Hepatocyte (in vitro differentiated cells): ENCODE results near the gene TBC1D1. TPM values are rescaled to one million over a fixed set of nuclear protein-coding genes. Genes with fewer than 3 reads are reported as not detected.

Experiments
- DNase-seq: peaks from one replicate; pipeline ENCODE4 v3.0.0-alpha.2; 2016; ENCODE audit warnings: low spot score
- H2AFZ ChIP-seq: fragments of 200-600 bp; sonication (generic); 2 replicates; pipeline ENCODE4 v1.6.0; 2016; ENCODE audit warnings: antibody characterized with exemption, mild to moderate bottlenecking
- H3K27ac ChIP-seq: fragments of 200-600 bp; sonication (generic); 2 replicates; pipeline ENCODE4 v1.5.1; 2016; ENCODE audit warnings: mild to moderate bottlenecking
- H3K27me3 ChIP-seq: fragments of 200-600 bp; sonication (generic); 2 replicates; pipeline ENCODE4 v1.6.1; 2016
- H3K36me3 ChIP-seq: fragments of 200-600 bp; sonication (generic); replicated peaks from 2 replicates; pipeline ENCODE4 v1.5.1; 2016; ENCODE audit warnings: low read depth; ENCODE audit not compliant: insufficient read depth
- H3K4me1 ChIP-seq: fragments of 200-600 bp; sonication (generic); 2 replicates; pipeline ENCODE4 v1.5.1; 2016; ENCODE audit warnings: mild to moderate bottlenecking, moderate library complexity; ENCODE audit not compliant: insufficient read depth
- H3K4me2 ChIP-seq: fragments of 200-600 bp; sonication (generic); 2 replicates; pipeline ENCODE4 v1.6.0; 2016
- H3K4me3 ChIP-seq: fragments of 200-600 bp; sonication (generic); 2 replicates; pipeline ENCODE4 v1.5.1; 2016; ENCODE audit warnings: mild to moderate bottlenecking
- H3K79me2 ChIP-seq: fragments of 200-600 bp; sonication (generic); 2 replicates; pipeline ENCODE4 v1.6.0; 2017; ENCODE audit warnings: mild to moderate bottlenecking
- H3K9me2 ChIP-seq: fragments of 200-600 bp; sonication (generic); replicated peaks from 2 replicates; pipeline ENCODE4 v1.6.0; 2017; ENCODE audit warnings: mild to moderate bottlenecking; ENCODE audit not compliant: insufficient read depth
- H3K9me3 ChIP-seq: fragments of 200-600 bp; sonication (generic); 2 replicates; pipeline ENCODE4 v1.5.1; 2016; ENCODE audit warnings: low read depth, mild to moderate bottlenecking
- H4K20me1 ChIP-seq: fragments of 200-600 bp; sonication (generic); 2 replicates; pipeline ENCODE4 v1.6.0; 2016; ENCODE audit warnings: mild to moderate bottlenecking; ENCODE audit not compliant: insufficient read depth, poor library complexity, severe bottlenecking
- EZH2 ChIP-seq: fragments of 200-600 bp; sonication (generic); IDR thresholded peaks from 2 replicates; pipeline ENCODE4 v1.6.1; 2016; ENCODE audit warnings: antibody characterized with exemption, mild to moderate bottlenecking, borderline replicate concordance
- EZH2phosphoT487 ChIP-seq: fragments of 200-600 bp; sonication (generic); IDR thresholded peaks from one replicate; pipeline ENCODE4 v1.6.1; 2018; ENCODE audit warnings: antibody characterized with exemption, mild to moderate bottlenecking, low read depth, moderate library complexity; ENCODE audit not compliant: unreplicated experiment, severe bottlenecking
- WGBS: methylation state at CpG from one replicate; pipeline ENCODE4 v1.1.6; 2016; ENCODE audit warnings: low lambda C conversion rate; ENCODE audit errors: missing lambda C conversion rate; 5-methylcytosine and 5-hydroxymethylcytosine counted together
- polyA plus RNA-seq: library from polyadenylated mRNA; unstranded; fragments of >200 nt; fragmentation: Nextera tagmentation; extraction: Ambion mirVana; gene quantifications from 2 replicates; pipeline ENCODE4 v1.2.1, GENCODE V29; 2016
- total RNA-seq: library from RNA; depleted of rRNA; stranded (reverse); fragments of >200 nt; gene quantifications from 2 replicates; pipeline ENCODE4 v1.2.3, GENCODE V29; 2014
- TF ChIP-seq, protein P1 (sequence below): fragments of 200-600 bp; sonication (generic); IDR thresholded peaks from 2 replicates; pipeline ENCODE4 v1.5.1; 2016; ENCODE audit warnings: antibody characterized with exemption, mild to moderate bottlenecking; ENCODE audit not compliant: poor library complexity

TBC1D1 gene
- total and polyA plus RNA-seq, 2 experiments from 2014 or later: 45.6 to 117 TPM

GRCh38 chr4:37896206-37896860 is 5.4 kb downstream of the TBC1D1 start:
- DNase-seq: no peak
- Histone ChIP-seq H3K36me3 (no peaks in the 10 kb centered on the region), H4K20me1 (no peaks in the 10 kb centered on the region), H3K79me2 (no peaks in the 10 kb centered on the region), H3K27me3 (peaks cover 44% of the 10 kb centered on the region), H3K4me2 (no peak overlapping the region), H3K4me1 (peaks cover 3% of the 10 kb centered on the region), H3K27ac (no peak overlapping the region), H2AFZ (no peak overlapping the region), H3K4me3 (no peak overlapping the region), H3K9me3 (no peaks in the 10 kb centered on the region), H3K9me2 (no peaks in the 10 kb centered on the region)
- no peak for TF ChIP-seq EZH2
- TF ChIP-seq EZH2phosphoT487: no peak
- TF ChIP-seq, protein P1, sequence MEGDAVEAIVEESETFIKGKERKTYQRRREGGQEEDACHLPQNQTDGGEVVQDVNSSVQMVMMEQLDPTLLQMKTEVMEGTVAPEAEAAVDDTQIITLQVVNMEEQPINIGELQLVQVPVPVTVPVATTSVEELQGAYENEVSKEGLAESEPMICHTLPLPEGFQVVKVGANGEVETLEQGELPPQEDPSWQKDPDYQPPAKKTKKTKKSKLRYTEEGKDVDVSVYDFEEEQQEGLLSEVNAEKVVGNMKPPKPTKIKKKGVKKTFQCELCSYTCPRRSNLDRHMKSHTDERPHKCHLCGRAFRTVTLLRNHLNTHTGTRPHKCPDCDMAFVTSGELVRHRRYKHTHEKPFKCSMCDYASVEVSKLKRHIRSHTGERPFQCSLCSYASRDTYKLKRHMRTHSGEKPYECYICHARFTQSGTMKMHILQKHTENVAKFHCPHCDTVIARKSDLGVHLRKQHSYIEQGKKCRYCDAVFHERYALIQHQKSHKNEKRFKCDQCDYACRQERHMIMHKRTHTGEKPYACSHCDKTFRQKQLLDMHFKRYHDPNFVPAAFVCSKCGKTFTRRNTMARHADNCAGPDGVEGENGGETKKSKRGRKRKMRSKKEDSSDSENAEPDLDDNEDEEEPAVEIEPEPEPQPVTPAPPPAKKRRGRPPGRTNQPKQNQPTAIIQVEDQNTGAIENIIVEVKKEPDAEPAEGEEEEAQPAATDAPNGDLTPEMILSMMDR: no peak

GRCh38 chr4:37902212-37902611 is 11.3 kb downstream of the TBC1D1 start:
- no peaks in the 10 kb centered on the region for H3K36me3 ChIP-seq
- peaks cover 5% of the 10 kb centered on the region for H3K27me3 ChIP-seq
- H4K20me1 ChIP-seq: no peaks in the 10 kb centered on the region
- DNase-seq: no peak
- H2AFZ ChIP-seq: no peak overlapping the region
- no peak overlapping the region for H3K4me3 ChIP-seq
- no peaks in the 10 kb centered on the region for H3K79me2 ChIP-seq
- no peaks in the 10 kb centered on the region for H3K4me1 ChIP-seq
- 77% methylated on average over 7 of the region's 7 CpGs for WGBS
- no peaks in the 10 kb centered on the region for H3K9me2 ChIP-seq
- no peak overlapping the region for H3K4me2 ChIP-seq
- H3K27ac ChIP-seq: no peak overlapping the region
- no peaks in the 10 kb centered on the region for H3K9me3 ChIP-seq
- no peak for TF ChIP-seq EZH2
- no peak for TF ChIP-seq EZH2phosphoT487
- TF ChIP-seq, protein P1: no peak

- Histone ChIP-seq H2AFZ (no peak overlapping the region), H3K4me3 (no peak overlapping the region), H3K4me2 (no peak overlapping the region), H3K79me2 (no peaks in the 10 kb centered on the region), H3K9me2 (no peaks in the 10 kb centered on the region), H4K20me1 (no peaks in the 10 kb centered on the region), H3K36me3 (no peaks in the 10 kb centered on the region), H3K4me1 (no peaks in the 10 kb centered on the region), H3K27ac (no peak overlapping the region), H3K9me3 (no peaks in the 10 kb centered on the region), H3K27me3 (no peaks in the 10 kb centered on the region)
- 81% methylated on average over 9 of the region's 9 CpGs for WGBS
- DNase-seq: no peak
- no peak for TF ChIP-seq EZH2phosphoT487
- TF ChIP-seq, protein P1: no peak
- no peak for TF ChIP-seq EZH2
Measured at GRCh38 chr4:37902738-37903693, 12.1 kb downstream of the TBC1D1 start.
